Endothelial cell (in vitro differentiated cells): ENCODE results near the gene MYO19. TPM values are rescaled to one million over a fixed set of nuclear protein-coding genes. Genes with fewer than 3 reads are reported as not detected.

Experiments used
- DNase-seq: peaks from one replicate; pipeline ENCODE4 v3.0.0; 2021; ENCODE audit warnings: low spot score
- H3K27ac Mint-ChIP-seq: one replicate; pipeline ENCODE4 v1.8.0; 2021; ENCODE audit warnings: mixed read lengths, inconsistent platforms; ENCODE audit not compliant: unreplicated experiment
- H3K27me3 Mint-ChIP-seq: one replicate; pipeline ENCODE4 v1.8.0; 2021; ENCODE audit warnings: mild to moderate bottlenecking, moderate library complexity, mixed read lengths, inconsistent platforms; ENCODE audit not compliant: unreplicated experiment
- H3K36me3 Mint-ChIP-seq: one replicate; pipeline ENCODE4 v1.8.0; 2021; ENCODE audit warnings: mild to moderate bottlenecking, low read depth, mixed read lengths, inconsistent platforms; ENCODE audit not compliant: unreplicated experiment
- H3K4me1 Mint-ChIP-seq: one replicate; pipeline ENCODE4 v1.8.0; 2021; ENCODE audit warnings: mild to moderate bottlenecking, mixed read lengths, inconsistent platforms; ENCODE audit not compliant: unreplicated experiment
- H3K4me3 Mint-ChIP-seq: one replicate; pipeline ENCODE4 v1.8.0; 2021; ENCODE audit warnings: mild to moderate bottlenecking, mixed read lengths, inconsistent platforms; ENCODE audit not compliant: unreplicated experiment
- H3K9me3 Mint-ChIP-seq: one replicate; pipeline ENCODE4 v1.8.0; 2021; ENCODE audit warnings: mixed read lengths, inconsistent platforms; ENCODE audit not compliant: unreplicated experiment
- CTCF ChIP-seq: fragments of 200-600 bp; sonication (generic); IDR thresholded peaks from one replicate; pipeline ENCODE4 v1.5.0; 2021; ENCODE audit warnings: antibody characterized with exemption; ENCODE audit not compliant: unreplicated experiment
- total RNA-seq: library from RNA; stranded (reverse); fragmentation: NEBNext Ultra II Directional; extraction: Animal tissue kit (Norgen Biotek cat#: 25700); gene quantifications from one replicate; pipeline ENCODE4 v1.2.1, GENCODE V29; 2021; ENCODE audit not compliant: unreplicated experiment

Gene MYO19
- total RNA-seq, 1 donor from 2014 or later: 60.3 TPM

GRCh38 chr17:36468903-36469635 is 65.6 kb downstream of the MYO19 start:
- DNase-seq: no peak
- TF ChIP-seq CTCF: no peak
- Mint-ChIP-seq H3K4me3 (no peak overlapping the region), H3K27ac (no peak overlapping the region), H3K9me3 (no peaks in the 10 kb centered on the region), H3K27me3 (peaks cover 6% of the 10 kb centered on the region), H3K36me3 (no peaks in the 10 kb centered on the region), H3K4me1 (no peaks in the 10 kb centered on the region)

DNA sequence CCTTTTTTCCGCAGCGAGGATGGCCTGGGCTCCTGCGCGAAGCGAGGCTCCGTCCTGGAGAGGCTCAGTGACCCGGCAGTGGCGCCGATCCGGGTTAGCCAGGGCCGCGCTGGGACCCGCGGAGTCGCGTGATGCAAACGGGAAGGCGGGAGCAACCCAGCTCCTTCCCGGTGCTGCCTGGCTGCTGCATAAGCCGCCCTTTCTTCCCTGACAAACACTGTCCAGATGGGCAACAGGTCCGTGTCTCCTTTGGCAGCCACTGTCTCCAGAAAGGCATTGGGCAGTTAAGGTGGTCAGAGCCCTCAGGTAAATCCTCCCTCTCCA is 69.9 kb downstream of the MYO19 start:
- Mint-ChIP-seq H3K36me3 (no peaks in the 10 kb centered on the region), H3K27ac (no peak overlapping the region), H3K27me3 (peaks cover 6% of the 10 kb centered on the region), H3K9me3 (no peaks in the 10 kb centered on the region), H3K4me3 (no peak overlapping the region), H3K4me1 (no peaks in the 10 kb centered on the region)
- TF ChIP-seq CTCF: no peak
- DNase-seq: no peak

DNA sequence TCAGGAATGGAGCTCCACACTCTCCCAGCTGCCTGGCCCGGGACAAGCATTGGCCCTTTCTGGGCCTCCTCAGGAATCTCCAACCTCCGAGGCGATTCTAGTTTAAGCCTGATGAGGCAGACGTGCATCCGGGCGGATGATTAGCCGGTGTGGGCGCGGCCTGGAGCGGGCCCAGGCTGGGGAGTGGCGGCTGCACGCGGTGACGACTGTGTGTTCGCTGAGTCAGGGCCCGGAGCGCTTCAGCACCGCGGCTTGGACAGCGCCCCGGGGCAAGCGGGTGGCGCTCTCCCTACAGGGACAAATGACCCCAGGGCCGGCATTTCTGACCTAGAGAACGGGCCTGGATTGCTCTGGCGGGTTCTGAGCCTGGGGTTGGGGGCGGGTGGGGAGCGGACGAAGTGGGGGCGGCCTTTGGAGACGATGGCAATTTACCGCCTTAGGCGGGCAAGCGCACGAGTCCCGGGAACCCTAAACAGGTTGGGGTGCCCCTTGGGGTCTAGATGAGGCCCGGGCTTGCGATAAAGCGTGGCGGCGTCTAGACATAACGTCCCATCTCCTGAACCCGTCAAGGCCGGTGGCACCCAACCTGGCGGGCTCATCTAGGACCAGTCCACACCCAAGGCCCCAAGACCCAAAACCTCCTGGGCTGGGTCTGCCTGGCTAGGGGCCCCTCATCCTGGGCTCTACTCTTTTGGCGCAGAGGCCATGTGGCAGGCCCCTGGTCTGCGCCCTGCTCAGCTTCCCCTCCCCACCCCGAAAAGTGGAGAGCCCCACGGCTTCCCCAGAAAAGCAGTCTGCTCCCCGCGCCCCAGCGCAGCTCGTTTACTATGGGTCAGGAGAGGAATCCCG is 70.5 kb downstream of the MYO19 start:
- peaks cover 6% of the 10 kb centered on the region for H3K27me3 Mint-ChIP-seq
- no peak overlapping the region for H3K4me3 Mint-ChIP-seq
- DNase-seq: peak; percentile 86
- H3K27ac Mint-ChIP-seq: no peak overlapping the region
- no peaks in the 10 kb centered on the region for H3K4me1 Mint-ChIP-seq
- no peaks in the 10 kb centered on the region for H3K9me3 Mint-ChIP-seq
- H3K36me3 Mint-ChIP-seq: no peaks in the 10 kb centered on the region
- TF ChIP-seq CTCF: no peak

DNA sequence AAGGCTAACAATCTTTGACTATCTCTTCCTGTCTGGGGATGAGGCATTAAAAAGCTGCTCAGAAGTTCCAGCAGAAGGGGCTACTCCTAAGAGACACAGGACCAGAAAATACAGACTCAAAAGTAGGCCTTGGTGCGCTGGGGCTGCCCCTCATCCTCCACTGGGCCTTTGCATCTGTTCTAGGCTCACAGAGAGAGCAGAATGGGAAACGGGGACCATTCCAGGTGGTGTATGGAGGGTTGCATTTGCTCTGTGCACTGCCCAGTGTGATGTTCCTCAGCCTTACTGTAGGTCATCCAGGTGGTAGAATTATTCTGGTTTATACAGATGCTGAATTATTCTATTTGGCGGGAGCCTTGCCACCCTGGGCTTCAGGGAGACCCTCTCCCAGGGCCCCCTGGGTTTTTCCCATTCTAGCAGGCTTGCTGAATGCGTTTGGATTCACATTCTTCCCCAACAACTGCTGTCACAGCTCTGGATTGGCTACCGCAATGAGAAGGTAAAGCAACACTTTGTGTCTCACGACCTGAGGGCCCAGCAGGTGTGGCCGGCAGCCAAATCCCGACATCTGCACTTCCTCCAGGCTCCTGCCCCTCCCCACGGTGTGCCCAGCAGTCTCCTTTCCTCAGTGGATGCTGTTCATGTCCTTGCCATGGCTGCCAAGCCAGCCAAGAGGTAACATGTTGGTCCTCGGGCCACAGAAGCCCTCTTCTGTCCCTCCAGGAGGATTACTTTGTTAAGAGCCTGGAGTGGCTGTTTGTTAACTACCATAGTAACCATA is 73.1 kb downstream of the MYO19 start:
- no peak for DNase-seq
- H3K4me3 Mint-ChIP-seq: no peak overlapping the region
- peaks cover 6% of the 10 kb centered on the region for H3K27me3 Mint-ChIP-seq
- H3K27ac Mint-ChIP-seq: no peak overlapping the region
- no peaks in the 10 kb centered on the region for H3K4me1 Mint-ChIP-seq
- TF ChIP-seq CTCF: no peak
- H3K9me3 Mint-ChIP-seq: no peaks in the 10 kb centered on the region
- H3K36me3 Mint-ChIP-seq: no peaks in the 10 kb centered on the region
